GM18511 (cell line): Measurements from ENCODE around the gene PTDSS2.
"Not testable (repeated sequence)": the region's sequence is repeated elsewhere in the genome, so short reads cannot be mapped to it uniquely, and the experiment has no call there.

Experiments
- ATAC-seq: cut with Tn5 transposase; IDR thresholded peaks from one replicate; pipeline ENCODE4 v1.9.1; 2021; ENCODE audit warnings: mild to moderate bottlenecking, moderate library complexity; ENCODE audit not compliant: unreplicated experiment

Gene PTDSS2

GRCh38 chr11:413120-414081, 36.7 kb upstream of the PTDSS2 start:
- ATAC-seq = no peak

- no peak for ATAC-seq
Measured at GRCh38 chr11:414318-414857, 35.7 kb upstream of the PTDSS2 start.

DNA sequence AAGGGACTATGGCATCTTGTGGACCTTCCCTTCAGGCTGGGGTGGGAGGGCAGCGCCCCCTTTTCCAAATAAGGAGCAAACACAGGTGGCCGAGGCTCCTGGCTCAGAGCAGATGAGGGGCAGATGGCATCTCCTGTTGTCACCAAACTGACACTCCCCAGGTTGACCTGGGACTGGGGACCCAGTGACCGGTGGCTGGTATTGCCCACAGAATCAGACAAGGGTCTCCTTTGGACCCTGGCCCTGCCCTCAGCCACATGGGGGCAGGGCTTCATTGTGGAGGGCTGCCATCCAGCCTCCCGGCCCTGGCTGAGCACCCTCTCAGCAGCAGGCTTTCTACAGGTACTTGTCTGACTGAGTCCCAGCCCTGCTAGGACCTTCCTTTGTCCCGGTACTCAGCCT, 34.4 kb upstream of the PTDSS2 start:
- no peak for ATAC-seq

DNA sequence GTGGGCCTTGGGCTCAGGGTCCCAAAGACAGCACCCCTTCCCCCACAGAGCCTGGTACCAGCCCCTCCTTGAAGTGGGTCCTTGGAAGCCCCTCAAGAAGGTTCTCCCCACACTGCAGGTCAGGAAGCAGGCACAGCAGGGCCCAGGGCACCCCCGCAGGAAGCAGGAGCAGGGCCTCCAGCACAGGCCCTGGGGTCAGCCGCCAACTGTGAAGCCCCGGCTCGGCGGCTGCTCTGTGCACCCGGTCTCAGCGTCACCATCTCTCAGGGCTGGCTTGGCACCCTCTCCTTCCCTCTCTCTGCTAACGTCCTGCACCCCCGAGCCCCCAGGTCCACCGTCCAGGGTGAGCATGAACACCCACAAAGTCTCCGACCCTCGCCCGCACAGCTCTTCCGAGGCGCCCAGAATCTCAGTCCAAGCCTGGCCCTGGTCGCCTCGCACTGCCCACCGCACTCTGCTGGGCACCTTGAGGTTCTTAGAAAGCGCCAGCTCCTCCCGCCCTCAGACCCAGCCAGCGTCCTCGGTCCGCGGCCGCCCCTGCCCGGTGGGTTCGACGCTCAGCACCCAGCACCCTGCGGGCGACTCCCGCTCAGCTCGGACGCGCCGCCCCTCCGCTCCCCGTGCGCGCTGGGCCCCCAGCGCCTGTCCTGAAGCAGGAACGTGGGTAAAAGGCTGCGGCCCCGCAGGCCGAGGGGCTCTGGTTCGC, 33.9 kb upstream of the PTDSS2 start:
- ATAC-seq = no peak

DNA sequence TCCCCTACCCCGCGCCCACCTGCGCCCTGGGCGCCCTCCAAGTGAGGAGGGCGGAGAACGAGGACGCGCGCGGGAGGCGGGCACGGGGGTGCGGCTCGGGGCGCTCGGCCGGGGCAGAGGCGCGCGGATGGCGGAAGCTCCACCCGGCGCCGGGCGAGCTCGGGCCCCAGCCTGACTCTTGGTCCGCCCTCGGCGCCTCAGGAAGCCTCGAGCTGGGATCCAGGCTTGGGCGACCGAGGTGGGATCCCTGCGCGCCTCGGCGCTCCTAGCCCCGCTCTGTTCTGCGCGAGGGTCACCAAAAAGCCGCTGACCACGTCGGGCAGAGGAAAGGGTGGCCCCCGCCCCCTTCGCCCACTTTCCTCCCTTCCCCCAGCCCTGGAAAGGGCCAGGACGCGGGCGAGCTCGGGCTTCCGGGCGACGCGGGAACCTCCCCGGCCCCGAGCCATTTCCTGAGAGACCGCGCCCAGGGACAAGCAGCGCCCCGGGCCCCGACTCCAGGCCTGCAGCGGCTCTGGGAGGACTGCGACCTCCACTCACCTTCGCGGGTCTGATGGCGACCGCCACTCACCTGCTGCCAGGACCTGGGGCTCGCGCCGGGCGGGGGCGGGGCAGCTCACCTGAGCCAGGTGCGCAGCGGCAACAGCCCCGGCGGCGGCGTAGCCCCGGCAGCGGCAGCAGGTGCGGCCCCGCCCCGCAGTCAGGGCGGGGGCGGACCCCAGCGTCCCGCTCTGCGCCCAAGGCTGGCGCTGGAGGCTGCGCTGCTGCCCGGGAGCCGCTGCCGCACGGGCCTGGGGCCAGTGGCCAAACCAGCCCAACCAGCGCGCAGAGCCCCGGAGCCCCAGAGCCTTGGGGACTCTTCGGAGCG, 33.1 kb upstream of the PTDSS2 start:
- ATAC-seq = no peak

GRCh38 chr11:417652-418342, 32.3 kb upstream of the PTDSS2 start:
- ATAC-seq = no peak

DNA sequence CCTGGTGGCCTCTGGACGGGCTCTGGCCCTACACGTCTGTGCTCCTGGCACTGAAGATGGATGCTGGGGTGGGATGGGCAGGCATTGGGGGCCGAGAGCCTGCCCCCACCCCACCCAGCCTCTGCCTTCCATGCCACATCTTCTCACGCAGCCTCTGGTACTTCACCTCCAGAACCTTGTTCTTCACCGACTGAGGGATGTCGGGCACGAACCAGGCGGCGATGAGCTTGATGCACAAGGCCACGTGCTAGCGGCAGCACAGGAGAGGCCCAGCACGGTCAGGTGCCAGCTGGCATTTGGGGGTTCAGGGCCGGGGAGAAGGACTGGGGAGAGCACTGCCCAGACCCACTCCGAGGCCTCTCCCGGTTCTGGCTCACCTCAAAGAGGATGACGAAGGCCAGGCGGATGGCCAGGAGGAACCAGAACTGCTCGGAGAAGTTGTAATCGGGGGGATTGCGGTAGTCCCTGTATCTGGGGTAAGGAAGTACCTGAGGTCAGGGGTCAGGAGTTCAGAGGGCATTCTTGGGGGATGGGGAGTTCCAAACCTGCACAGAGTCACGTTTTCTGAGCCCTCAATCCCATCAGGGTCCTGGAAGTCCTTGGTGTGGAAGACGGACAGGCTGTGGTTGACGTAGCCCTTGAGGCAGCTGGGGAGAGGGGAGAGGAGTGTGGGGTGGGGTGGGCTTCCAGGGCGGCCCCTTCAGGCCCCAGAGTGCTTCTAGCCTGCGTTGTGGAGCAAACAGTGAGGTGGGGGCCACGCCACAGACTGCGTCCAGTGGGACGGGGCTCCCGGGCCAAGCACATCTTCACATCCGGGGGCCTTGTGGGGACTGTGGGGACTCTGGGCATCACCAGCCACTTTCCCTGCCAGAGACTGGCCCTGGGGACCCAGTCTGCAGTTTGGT, 31.5 kb upstream of the PTDSS2 start:
- no peak for ATAC-seq

- ATAC-seq = no peak
Measured at GRCh38 chr11:419248-420005, 30.7 kb upstream of the PTDSS2 start.

DNA sequence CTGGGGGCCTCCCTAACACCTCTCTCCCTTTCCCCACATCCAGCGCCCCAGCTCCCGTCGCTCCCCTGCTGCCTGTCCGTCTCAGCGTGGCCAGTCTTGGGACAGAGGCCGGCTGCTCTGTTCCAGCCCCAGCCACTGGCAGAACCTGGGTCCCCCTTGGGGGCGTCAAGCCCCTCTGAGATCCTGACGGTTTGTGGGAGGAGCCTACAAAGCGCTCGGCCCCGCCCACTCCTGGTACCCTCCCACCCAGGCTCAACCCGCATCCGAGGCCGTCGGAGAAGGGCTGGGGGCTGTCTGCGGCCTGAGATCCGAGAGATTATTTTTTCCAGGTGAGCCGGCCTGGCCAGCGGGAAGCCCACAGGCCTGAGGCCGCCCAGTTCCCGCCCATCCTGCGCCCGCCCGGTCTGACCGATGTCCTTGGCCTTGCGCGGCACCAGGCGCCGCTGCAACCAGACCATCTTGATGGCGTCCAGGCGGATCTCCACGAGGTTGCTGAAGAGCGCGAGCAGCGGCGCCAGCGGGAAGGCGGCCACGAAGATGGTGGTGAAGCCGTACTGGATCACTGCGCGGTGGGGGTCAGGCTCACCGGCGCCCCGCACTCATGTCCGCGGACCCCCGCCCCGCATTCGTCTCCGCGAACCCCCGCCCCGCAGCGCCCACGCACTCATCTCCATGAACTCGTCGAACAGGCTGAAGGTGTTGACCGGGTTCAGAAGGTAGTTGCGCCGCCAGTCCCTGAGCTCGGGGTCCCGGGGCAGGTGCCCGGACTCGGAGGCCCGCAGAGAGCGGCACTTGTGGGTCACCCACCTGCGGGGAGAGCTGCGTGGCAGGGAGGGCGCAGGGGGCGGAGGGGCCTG, 29.8 kb upstream of the PTDSS2 start:
- no peak for ATAC-seq

- ATAC-seq = no peak
Measured at GRCh38 chr11:420911-421321, 29.2 kb upstream of the PTDSS2 start.

DNA sequence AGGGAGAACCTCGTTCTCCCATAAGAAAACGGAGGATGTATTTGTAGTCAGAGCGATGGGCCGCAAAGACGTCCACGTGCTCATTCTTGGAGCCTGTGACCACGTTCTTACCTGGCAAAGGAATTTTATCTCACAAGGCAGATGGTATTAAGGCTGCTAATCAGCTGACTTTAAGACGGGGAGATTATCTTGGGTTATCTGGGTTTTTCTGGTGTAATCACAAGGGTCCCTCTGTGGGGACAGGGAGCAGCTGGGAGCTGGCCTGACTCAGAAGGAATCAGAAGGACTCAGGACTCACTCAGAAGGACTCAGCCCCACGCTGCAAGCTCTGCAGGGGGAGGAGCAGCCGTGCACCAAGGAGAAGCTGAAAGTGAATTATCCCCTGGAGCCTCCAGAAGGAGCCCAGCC, 27.8 kb upstream of the PTDSS2 start:
- no peak for ATAC-seq

DNA sequence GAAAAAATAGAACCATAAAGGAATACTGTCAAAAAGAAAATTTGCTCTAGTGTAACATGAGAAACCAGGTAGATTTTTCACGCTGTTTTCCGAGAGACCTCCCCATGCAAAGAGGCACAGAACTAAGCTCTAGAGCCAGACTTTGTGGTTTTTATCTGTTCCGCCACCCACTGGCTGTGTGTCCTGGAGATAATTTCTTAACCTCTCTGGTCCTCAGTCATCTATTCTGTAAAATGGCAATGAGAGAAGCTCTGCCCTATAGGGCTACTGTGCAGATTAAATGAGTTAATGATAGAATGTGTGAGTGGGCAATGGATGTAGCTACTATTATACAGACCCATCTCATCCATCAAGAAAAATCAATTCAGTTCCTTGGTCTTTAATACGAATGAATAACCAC, 25.8 kb upstream of the PTDSS2 start:
- ATAC-seq = no peak

GRCh38 chr11:424766-425165, 25.3 kb upstream of the PTDSS2 start:
- ATAC-seq = not testable (repeated sequence)

DNA sequence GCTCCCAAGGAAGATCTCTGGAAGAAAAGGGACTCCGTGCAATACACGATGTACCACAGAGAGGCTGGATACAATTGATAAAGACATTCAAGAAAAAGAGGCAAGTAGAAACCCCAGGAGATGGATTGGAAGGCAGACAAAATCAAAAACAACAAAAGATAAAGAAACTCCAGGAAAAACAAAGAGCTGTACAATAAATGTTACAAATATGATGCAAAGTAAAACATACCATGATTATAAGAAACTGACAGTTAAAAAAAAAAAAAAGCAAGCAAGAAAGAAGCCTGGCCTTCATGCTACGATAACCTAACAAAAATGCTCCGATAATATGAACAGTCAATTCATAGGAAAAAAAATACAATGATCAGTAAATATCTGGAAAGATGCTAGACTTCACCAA, 24.8 kb upstream of the PTDSS2 start:
- ATAC-seq = no peak

GRCh38 chr11:426851-427250, 23.2 kb upstream of the PTDSS2 start:
- no peak for ATAC-seq

GRCh38 chr11:428295-428694, 21.8 kb upstream of the PTDSS2 start:
- ATAC-seq = no peak

GRCh38 chr11:429391-429790, 20.7 kb upstream of the PTDSS2 start:
- no peak for ATAC-seq
